GM20000 (cell line): ENCODE measurements around the gene TNPO1.

Source experiments
- DNase-seq: peaks from one replicate; pipeline ENCODE4 v3.0.0; 2012; ENCODE audit warnings: low spot score
- TF ChIP-seq, protein P1 (sequence below): IDR thresholded peaks from 2 replicates; pipeline ENCODE4 v1.5.1; 2012; ENCODE audit warnings: mild to moderate bottlenecking, control low read depth; ENCODE audit errors: extremely low read depth, missing control alignments

TNPO1 gene

GRCh38 chr5:72852356-72852755 is 35.9 kb downstream of the TNPO1 start:
- TF ChIP-seq, protein P1, sequence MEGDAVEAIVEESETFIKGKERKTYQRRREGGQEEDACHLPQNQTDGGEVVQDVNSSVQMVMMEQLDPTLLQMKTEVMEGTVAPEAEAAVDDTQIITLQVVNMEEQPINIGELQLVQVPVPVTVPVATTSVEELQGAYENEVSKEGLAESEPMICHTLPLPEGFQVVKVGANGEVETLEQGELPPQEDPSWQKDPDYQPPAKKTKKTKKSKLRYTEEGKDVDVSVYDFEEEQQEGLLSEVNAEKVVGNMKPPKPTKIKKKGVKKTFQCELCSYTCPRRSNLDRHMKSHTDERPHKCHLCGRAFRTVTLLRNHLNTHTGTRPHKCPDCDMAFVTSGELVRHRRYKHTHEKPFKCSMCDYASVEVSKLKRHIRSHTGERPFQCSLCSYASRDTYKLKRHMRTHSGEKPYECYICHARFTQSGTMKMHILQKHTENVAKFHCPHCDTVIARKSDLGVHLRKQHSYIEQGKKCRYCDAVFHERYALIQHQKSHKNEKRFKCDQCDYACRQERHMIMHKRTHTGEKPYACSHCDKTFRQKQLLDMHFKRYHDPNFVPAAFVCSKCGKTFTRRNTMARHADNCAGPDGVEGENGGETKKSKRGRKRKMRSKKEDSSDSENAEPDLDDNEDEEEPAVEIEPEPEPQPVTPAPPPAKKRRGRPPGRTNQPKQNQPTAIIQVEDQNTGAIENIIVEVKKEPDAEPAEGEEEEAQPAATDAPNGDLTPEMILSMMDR: no peak
- no peak for DNase-seq

DNA sequence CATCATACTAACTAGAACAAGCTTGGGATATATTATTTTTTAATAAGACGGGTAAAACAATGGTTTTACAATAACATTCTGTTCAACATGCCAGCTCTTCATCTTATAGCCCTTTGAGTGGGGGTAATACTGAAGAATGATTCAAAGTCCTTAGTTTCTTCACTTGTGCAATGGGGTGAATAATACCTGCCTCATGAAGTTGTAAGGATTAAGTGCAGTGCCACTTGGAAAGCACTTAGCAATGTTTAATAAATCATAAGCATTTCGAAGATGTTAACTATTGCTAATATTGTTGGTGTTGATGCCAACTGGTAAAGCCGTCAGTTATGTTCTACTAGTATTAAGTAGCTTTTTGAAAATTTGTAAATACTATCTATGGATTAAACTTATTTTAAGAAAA is 38.0 kb downstream of the TNPO1 start:
- TF ChIP-seq, protein P1: no peak
- no peak for DNase-seq

GRCh38 chr5:72855821-72856220 is 39.4 kb downstream of the TNPO1 start:
- TF ChIP-seq, protein P1: no peak
- DNase-seq: no peak

GRCh38 chr5:72857396-72857795 is 40.9 kb downstream of the TNPO1 start:
- TF ChIP-seq, protein P1: no peak
- no peak for DNase-seq

- TF ChIP-seq, protein P1: no peak
- no peak for DNase-seq
Observed at GRCh38 chr5:72859127-72859526, 42.7 kb downstream of the TNPO1 start.

DNA sequence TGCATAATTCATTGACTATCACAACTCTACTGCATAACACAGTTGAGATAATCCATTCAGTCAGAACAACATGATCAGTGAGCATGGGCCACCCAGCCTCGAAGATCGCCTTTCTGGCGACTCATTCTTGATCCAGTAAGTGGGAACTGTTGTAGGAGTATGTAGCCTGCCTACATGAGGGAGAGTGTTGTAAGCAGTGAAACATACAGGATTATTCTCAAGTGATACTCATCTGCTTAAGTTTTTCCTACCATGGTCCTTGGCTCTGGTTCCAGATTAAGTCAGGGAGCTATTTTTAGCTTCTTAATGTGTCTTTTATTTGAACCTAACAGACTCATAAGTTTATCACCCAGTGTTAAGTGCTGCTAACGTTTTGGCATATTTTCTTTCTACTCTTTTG is 44.0 kb downstream of the TNPO1 start:
- TF ChIP-seq, protein P1: no peak

DNA sequence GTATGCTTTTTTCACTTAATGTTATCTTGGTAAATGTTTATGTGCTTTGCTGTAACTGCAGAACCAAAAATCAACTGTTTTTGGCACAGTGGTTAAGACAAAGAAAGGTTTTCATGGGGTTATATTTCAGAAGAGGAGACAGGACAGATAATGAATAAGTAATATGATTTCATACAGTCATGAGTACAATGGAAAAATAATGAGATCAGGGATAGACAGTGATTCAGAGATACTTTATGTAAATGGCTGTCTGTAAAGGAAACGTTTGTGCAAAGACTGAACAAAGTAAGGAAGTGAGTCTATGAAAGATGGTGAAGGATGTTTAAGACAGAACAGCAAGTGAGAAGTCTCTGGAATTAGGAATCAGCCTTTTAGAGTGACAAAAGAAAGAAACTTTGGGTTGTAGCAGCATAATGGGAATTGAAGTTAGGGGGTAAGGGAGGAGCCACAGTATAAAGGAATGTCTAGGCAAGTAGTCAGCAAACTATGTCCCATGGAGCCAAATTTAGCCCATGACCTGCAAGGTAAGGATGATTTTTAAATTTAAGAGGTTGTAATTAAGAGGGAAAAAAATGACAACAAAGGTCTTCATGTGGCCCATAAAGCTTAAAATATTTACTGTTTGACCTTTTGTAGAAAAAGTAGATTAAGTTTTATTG is 55.0 kb downstream of the TNPO1 start:
- DNase-seq: no peak
- TF ChIP-seq, protein P1: no peak

More for the DNA sequence above, 44.0 kb downstream of the TNPO1 start:
- DNase-seq: no peak
